GM12872 (cell line): ENCODE measurements around the gene PTPRG.

ENCODE experiments used
- TF ChIP-seq, protein P1 (sequence below): IDR thresholded peaks from 3 replicates; pipeline ENCODE4 v1.5.1; 2011; ENCODE audit warnings: low read depth, mild to moderate bottlenecking, low read length, moderate library complexity; ENCODE audit not compliant: insufficient read depth

Gene PTPRG

DNA sequence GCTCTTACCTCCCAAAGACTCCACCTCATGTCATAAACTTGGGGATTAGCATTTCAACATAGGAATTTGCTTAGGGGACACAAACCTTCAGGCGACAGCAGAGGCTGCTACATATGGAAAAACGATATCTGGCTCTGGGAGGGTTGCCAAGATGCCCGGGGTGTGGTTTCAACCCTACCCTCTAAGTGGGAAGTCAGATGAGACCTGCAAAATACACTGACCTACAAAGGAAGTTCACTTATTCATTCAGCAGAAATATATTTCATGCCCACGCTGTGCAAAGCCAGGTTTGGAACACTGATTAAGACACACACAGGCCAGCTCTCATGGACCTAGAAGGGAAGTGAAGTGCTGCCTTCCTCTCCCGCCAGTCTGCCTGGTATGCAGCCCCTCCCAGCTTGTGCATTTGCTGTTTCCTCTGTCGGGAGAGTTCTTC lies 572.7 kb downstream of the PTPRG start:
- TF ChIP-seq, protein P1, sequence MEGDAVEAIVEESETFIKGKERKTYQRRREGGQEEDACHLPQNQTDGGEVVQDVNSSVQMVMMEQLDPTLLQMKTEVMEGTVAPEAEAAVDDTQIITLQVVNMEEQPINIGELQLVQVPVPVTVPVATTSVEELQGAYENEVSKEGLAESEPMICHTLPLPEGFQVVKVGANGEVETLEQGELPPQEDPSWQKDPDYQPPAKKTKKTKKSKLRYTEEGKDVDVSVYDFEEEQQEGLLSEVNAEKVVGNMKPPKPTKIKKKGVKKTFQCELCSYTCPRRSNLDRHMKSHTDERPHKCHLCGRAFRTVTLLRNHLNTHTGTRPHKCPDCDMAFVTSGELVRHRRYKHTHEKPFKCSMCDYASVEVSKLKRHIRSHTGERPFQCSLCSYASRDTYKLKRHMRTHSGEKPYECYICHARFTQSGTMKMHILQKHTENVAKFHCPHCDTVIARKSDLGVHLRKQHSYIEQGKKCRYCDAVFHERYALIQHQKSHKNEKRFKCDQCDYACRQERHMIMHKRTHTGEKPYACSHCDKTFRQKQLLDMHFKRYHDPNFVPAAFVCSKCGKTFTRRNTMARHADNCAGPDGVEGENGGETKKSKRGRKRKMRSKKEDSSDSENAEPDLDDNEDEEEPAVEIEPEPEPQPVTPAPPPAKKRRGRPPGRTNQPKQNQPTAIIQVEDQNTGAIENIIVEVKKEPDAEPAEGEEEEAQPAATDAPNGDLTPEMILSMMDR, result no peak

DNA sequence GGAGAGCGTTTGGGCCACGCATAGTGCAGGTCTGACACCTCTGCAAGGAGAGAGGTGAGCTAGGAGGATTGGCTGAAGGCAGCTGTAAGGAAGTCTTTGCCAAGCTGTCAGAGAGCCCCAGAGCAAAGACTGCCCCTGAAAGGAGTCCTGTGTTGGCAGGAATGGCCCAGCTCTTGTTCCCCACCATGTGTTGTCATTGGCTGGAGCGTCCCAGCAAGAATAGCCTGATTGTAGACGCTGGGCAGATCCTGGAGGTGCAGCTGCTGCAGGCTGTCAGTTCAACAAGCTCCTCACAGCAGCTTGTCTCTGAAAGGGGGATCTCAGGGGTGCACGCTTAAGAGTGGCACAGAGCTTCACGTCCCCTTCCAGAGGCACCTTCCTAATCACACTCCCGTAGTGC lies 574.4 kb downstream of the PTPRG start:
- TF ChIP-seq, protein P1, result no peak

DNA sequence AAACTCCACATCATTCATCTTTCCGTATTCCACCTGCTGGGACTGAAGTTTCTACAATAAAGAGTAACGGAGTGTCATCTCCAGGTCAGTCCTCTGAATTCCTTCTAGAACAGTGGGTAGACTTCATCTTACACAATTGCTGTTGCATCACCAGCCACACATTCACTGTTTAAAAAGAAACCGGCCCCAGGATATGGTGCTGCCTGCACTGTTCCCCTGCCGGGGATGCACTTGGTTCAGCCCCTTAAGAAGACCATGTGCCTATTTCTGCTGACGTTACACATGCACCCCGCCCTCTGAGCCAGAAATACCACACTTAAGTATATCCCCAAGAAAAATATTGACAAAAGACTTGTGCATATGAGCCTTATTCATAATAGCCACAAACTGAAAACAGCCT lies 578.6 kb downstream of the PTPRG start:
- TF ChIP-seq, protein P1, result no peak

DNA sequence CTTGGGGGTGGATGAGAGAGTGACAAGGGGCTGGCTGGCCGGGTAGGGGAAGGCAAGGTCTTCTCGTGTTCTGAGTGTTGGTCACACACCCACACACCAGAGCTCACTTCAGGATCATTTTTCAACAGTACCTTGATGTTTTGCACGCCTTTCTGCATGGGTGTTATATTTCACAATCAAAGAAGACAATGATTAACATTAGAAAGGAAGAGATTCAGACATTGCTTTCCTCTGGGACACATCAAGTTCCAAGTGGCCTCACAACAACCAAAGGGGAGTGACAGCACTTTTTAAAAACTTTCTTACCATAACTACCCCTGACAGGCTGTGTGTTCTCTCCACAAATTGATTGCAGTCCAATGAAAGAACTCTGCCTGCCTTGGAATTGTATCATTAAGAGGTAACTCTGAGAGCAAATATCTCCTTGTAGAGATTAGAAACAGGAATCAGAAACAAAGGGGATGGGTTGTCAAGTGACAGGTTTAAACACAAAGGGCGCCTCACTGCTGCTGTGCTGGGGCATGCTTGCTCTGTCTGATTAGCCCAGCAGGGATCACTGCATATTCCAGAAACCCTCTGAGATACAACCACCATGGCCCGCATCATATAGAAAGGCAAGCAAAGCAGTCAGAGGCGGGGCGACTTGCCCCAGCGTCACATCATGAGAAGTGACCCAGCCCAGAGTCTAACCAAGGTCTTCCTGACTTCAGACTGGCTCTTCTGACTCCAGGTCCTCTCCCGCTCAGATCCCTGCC lies 581.1 kb downstream of the PTPRG start:
- TF ChIP-seq, protein P1, result no peak

DNA sequence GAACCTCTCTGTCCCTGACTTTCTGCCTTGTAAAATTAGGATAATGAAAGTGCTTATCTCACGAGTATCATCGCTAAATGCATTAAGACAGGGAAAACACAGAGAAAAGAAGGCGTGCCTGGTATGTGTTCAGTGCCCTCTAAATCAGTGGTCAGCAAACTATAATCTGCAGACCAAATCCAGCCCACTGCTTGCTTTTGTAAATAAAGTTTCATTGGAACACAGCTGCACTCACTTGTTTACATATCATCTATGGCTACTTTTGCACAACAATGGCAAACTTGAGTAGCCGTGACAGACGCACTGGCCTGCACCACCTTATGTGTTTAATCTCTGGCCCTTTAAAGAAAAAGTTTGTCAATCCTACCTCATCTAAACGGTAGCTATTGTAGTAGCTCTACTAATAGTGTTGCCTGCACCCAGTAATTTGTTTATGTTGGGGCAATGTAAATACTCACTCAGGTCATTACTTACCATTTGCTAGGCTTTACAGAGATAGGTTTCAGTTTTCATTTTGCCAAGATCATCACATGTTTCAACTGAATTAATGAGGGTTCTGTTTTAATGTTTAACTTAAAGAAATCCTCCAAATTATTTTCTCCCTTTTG lies 582.6 kb downstream of the PTPRG start:
- TF ChIP-seq, protein P1, result no peak

DNA sequence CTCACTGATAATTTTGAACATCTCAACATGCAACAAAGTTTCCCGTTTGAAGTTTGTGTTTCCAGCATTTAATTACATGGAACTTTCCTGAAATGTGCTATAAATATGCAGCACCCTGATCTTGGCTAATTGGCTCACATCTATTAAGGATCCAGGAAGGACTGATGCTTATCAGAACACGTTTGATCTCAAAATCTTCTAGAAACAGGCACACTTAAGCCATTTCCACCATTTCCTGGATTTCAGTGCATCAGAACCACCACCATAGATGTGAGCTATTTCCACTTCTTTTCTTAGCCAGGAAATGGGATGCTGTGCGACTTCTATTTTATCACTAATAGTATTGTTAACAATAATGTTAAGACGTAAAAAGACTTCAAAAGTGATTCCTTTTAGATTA lies 583.1 kb downstream of the PTPRG start:
- TF ChIP-seq, protein P1, result no peak

DNA sequence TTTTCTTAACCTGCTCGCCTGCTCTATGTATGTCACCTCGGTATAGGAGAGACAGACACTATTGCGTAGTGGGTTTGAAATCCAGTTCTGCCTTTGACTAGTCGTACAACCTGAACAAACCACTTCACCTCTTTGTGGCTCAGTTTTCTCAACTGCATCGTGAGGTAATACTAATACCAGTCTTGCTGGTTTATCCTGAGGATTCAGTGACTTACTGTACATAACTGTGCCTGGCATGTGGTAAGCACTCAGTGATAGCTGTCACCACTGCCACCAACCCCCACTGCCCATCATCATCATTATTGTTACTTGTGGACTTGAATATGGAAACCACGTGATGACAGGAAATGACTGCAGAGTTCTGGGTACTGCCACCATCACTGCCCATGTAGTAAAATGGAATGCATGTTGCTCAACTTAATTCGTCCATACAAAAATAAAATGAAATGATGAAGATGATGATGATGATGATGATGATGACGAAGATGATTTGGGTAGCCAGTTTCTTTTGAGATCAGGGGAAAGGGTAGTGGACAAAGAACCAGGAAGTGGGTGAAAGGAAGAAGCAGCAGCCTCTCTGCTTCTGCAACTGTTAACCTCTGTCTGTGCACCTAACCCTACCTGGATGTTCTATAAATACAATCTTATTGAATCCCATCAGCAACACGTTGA lies 583.9 kb downstream of the PTPRG start:
- TF ChIP-seq, protein P1, result no peak
